ENCODE measurements around the gene MIOS. TPM values are rescaled to one million over a fixed set of nuclear protein-coding genes. Genes with fewer than 3 reads are reported as not detected.
A peak's percentile ranks its signal among the peaks of the same experiment; 100 is the strongest.
"Not testable (repeated sequence)": the region's sequence is repeated elsewhere in the genome, so short reads cannot be mapped to it uniquely, and the experiment has no call there.

Gene MIOS
- total RNA-seq, 1 donor: 78.3 TPM

GRCh38 chr7:7639847-7640220, 73.2 kb downstream of the MIOS start:
- Histone ChIP-seq H3K27me3 (ENCODE audit: insufficient read depth, low read length) (no peaks in the 10 kb centered on the region), H3K9me3 (ENCODE audit: low read depth, low read length) (no peaks in the 10 kb centered on the region), H3K4me3 (ENCODE audit: low read length) (peak overlapping the region; percentile 92), H3K4me1 (ENCODE audit: insufficient read depth, low read length) (peaks cover 22% of the 10 kb centered on the region)

- Histone ChIP-seq H3K9me3 (ENCODE audit: low read depth, low read length) (no peaks in the 10 kb centered on the region), H3K27me3 (ENCODE audit: insufficient read depth, low read length) (no peaks in the 10 kb centered on the region), H3K4me1 (ENCODE audit: insufficient read depth, low read length) (peaks cover 22% of the 10 kb centered on the region), H3K4me3 (ENCODE audit: low read length) (peak within 1 kb of the TSS; percentile 92)
Observed at GRCh38 chr7:7640221-7641128, 73.8 kb downstream of the MIOS start, which contains the start of gene UMAD1. Gene UMAD1, plus strand, starts transcription at chr7:7640752. Its CDS starts 32,620 bp downstream, at chr7:7673372.

GRCh38 chr7:7641129-7641663, 74.5 kb downstream of the MIOS start:
- H3K4me3 ChIP-seq (ENCODE audit: low read length): peak overlapping the region; percentile 92
- peaks cover 22% of the 10 kb centered on the region for H3K4me1 ChIP-seq (ENCODE audit: insufficient read depth, low read length)
- no peaks in the 10 kb centered on the region for H3K9me3 ChIP-seq (ENCODE audit: low read depth, low read length)
- no peaks in the 10 kb centered on the region for H3K27me3 ChIP-seq (ENCODE audit: insufficient read depth, low read length)

GRCh38 chr7:7642081-7642480, 75.4 kb downstream of the MIOS start:
- H3K9me3 ChIP-seq (ENCODE audit: low read depth, low read length): no peaks in the 10 kb centered on the region
- H3K27me3 ChIP-seq (ENCODE audit: insufficient read depth, low read length): no peaks in the 10 kb centered on the region
- H3K4me1 ChIP-seq (ENCODE audit: insufficient read depth, low read length): peaks cover 22% of the 10 kb centered on the region
- no peak overlapping the region for H3K4me3 ChIP-seq (ENCODE audit: low read length)

- Histone ChIP-seq H3K4me3 (ENCODE audit: low read length) (no peak overlapping the region), H3K9me3 (ENCODE audit: low read depth, low read length) (no peaks in the 10 kb centered on the region), H3K4me1 (ENCODE audit: insufficient read depth, low read length) (peaks cover 4% of the 10 kb centered on the region), H3K27me3 (ENCODE audit: insufficient read depth, low read length) (no peaks in the 10 kb centered on the region)
Observed at GRCh38 chr7:7647495-7648036, 80.9 kb downstream of the MIOS start.

- Histone ChIP-seq H3K4me1 (ENCODE audit: insufficient read depth, low read length) (peaks cover 4% of the 10 kb centered on the region), H3K27me3 (ENCODE audit: insufficient read depth, low read length) (no peaks in the 10 kb centered on the region), H3K4me3 (ENCODE audit: low read length) (no peak overlapping the region), H3K9me3 (ENCODE audit: low read depth, low read length) (no peaks in the 10 kb centered on the region)
Observed at GRCh38 chr7:7650682-7651206, 84.1 kb downstream of the MIOS start.

- H3K27me3 ChIP-seq (ENCODE audit: insufficient read depth, low read length): no peaks in the 10 kb centered on the region
- no peak overlapping the region for H3K4me3 ChIP-seq (ENCODE audit: low read length)
- H3K4me1 ChIP-seq (ENCODE audit: insufficient read depth, low read length): peaks cover 4% of the 10 kb centered on the region
- no peaks in the 10 kb centered on the region for H3K9me3 ChIP-seq (ENCODE audit: low read depth, low read length)
Observed at GRCh38 chr7:7651479-7651878, 84.8 kb downstream of the MIOS start.

GRCh38 chr7:7652798-7653540, 86.3 kb downstream of the MIOS start:
- no peak overlapping the region for H3K4me3 ChIP-seq (ENCODE audit: low read length)
- peaks cover 4% of the 10 kb centered on the region for H3K4me1 ChIP-seq (ENCODE audit: insufficient read depth, low read length)

GRCh38 chr7:7653593-7654187, 87.0 kb downstream of the MIOS start:
- Histone ChIP-seq H3K9me3 (ENCODE audit: low read depth, low read length) (no peaks in the 10 kb centered on the region), H3K27me3 (ENCODE audit: insufficient read depth, low read length) (no peaks in the 10 kb centered on the region), H3K4me3 (ENCODE audit: low read length) (no peak overlapping the region), H3K4me1 (ENCODE audit: insufficient read depth, low read length) (peaks cover 4% of the 10 kb centered on the region)

More at GRCh38 chr7:7652798-7653540, 86.3 kb downstream of the MIOS start:
- H3K9me3 ChIP-seq (ENCODE audit: low read depth, low read length): no peaks in the 10 kb centered on the region
- no peaks in the 10 kb centered on the region for H3K27me3 ChIP-seq (ENCODE audit: insufficient read depth, low read length)

GRCh38 chr7:7654964-7655715, 88.5 kb downstream of the MIOS start:
- H3K4me3 ChIP-seq (ENCODE audit: low read length): no peak overlapping the region
- peaks cover 4% of the 10 kb centered on the region for H3K4me1 ChIP-seq (ENCODE audit: insufficient read depth, low read length)
- no peaks in the 10 kb centered on the region for H3K27me3 ChIP-seq (ENCODE audit: insufficient read depth, low read length)
- no peaks in the 10 kb centered on the region for H3K9me3 ChIP-seq (ENCODE audit: low read depth, low read length)

- H3K9me3 ChIP-seq (ENCODE audit: low read depth, low read length); H3K4me1 ChIP-seq (ENCODE audit: insufficient read depth, low read length); H3K4me3 ChIP-seq (ENCODE audit: low read length); H3K27me3 ChIP-seq (ENCODE audit: insufficient read depth, low read length): not testable (repeated sequence)
Observed at GRCh38 chr7:7656459-7656858, 89.8 kb downstream of the MIOS start.
